ENCODE results near the gene PKDREJ. TPM values are rescaled to one million over a fixed set of nuclear protein-coding genes. Genes with fewer than 3 reads are reported as not detected.

Gene PKDREJ
- total and polyA plus RNA-seq, 2 of the 4 experiments (the other 2 are of a cell fraction), result 0.02 TPM; not detected in 1

DNA sequence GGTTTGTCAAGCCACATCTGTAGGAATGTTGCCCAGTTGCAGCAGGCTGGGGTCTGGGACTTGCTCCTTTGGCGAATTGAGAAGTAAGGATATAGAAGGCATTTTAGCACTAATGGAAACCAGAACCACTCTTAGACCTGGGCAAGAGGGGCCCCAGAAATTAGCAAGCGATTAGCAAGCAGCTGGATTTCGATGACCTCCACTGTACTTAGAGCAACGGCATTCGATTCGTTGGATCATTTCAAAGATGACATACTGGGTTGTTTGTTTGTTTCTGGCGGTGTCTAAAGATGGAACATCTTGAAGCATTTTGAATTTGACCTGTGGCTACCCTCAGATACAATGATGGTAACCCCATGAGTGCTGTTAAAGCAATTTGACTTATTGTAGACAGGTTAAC, 11.9 kb downstream of the PKDREJ start:
- Histone ChIP-seq H3K23ac (ENCODE audit: low read depth, low read length) (0 out of 2 replicates have a peak overlapping the region, but pooled peaks have one; percentile 77), H3K4ac (ENCODE audit: low read depth, low read length) (peak overlapping the region; percentile 72; the same call in 1 of the 2 replicates), H3K79me1 (ENCODE audit: low read depth in 1 of 2, low read length in 2 of 2) (peaks cover 15 to 38% of the 10 kb centered on the region in 2 experiments), H3K4me3 (ENCODE audit: insufficient read depth, low read depth, low read length) (0 out of 2 replicates have a peak overlapping the region, but pooled peaks have one; percentile 1), H3K56ac (ENCODE audit: extremely low read depth, insufficient read depth, low read length) (no peak overlapping the region), H3K27me3 (ENCODE audit: control insufficient read depth, insufficient read depth, low read length) (no peaks in the 10 kb centered on the region), H4K5ac (ENCODE audit: low read depth, low read length) (no peak overlapping the region; the same call in 1 of the 2 replicates), H3K9me1 (ENCODE audit: insufficient read depth, low read length) (peaks cover 23% of the 10 kb centered on the region), H4K8ac (ENCODE audit: low read depth in 2 of 2, low read length in 2 of 2) (peak overlapping the region; percentile 89 to 91; a peak in 2 of 4 replicates), H2AK5ac (ENCODE audit: low read depth, low read length) (peak overlapping the region; percentile 75), H3K4me1 (ENCODE audit: control insufficient read depth, insufficient read depth, low read length) (peaks cover 6% of the 10 kb centered on the region; the same call in 1 of the 2 replicates), H3K9me3 (ENCODE audit: control insufficient read depth, insufficient read depth, low read length) (no peaks in the 10 kb centered on the region), H3K14ac (replicated peaks; ENCODE audit: low read depth, low read length) (no peak overlapping the region), H3K18ac (ENCODE audit: low read depth, low read length) (no peak overlapping the region), H2AK9ac (replicated peaks; ENCODE audit: low read depth, low read length, poor library complexity) (no peak overlapping the region), H3K4me2 (ENCODE audit: low read depth, low read length) (peak overlapping the region; percentile 68), H4K20me1 (ENCODE audit: insufficient read depth, low read length) (no peaks in the 10 kb centered on the region; the same call in 1 of the 2 replicates), H2BK15ac (ENCODE audit: low read depth, low read length) (no peak overlapping the region), H2AFZ (replicated peaks; ENCODE audit: low read length, poor library complexity) (peak overlapping the region; percentile 94), H3K9ac (ENCODE audit: low read depth, low read length) (peak overlapping the region; percentile 75; the same call in 1 of the 2 replicates), H2BK5ac (ENCODE audit: low read depth, low read length, poor library complexity, severe bottlenecking) (no peak overlapping the region), H3K27ac (ENCODE audit: insufficient read depth, low read length) (no peak overlapping the region), H3K36me3 (ENCODE audit: control insufficient read depth, insufficient read depth, low read length) (peaks cover 3% of the 10 kb centered on the region; the same call in 1 of the 2 replicates), H2BK20ac (ENCODE audit: low read depth, low read length) (no peak overlapping the region), H2BK120ac (ENCODE audit: low read depth, low read length) (no peak overlapping the region), H4K91ac (ENCODE audit: insufficient read depth, low read depth, low read length) (no peak overlapping the region)
- no TSS peak for BruUV-seq (replicated peaks)
- intact Hi-C loops (cut with micrococcal nuclease), result no loop called here
- dilution Hi-C loops (cut with HindIII; ENCODE audit: low sequenced_read_pairs, unreplicated experiment), result no loop called here
- WGBS, 2 experiments (ENCODE audit: extremely low coverage in 2 of 2, insufficient read length in 1 of 2), result 93% methylated on average over 2 of the region's 7 CpGs; no CpG with 5 or more reads in 1 of the 2 experiments
- in situ Hi-C loops (cut with MboI; ENCODE audit: low sequenced_read_pairs), result no loop called here
- TF ChIP-seq BHLHE40 (IDR thresholded peaks at IDR 0.05; ENCODE audit: low read depth, low read length) (no peak), FOS (IDR thresholded peaks at IDR 0.05; ENCODE audit: low read depth, low read length) (no peak), RFX5 (IDR thresholded peaks at IDR 0.05; ENCODE audit: low read depth, low read length) (no peak), CEBPB (IDR thresholded peaks at IDR 0.05; ENCODE audit: low read depth, low read length) (no peak), RAD21 (IDR thresholded peaks at IDR 0.05; ENCODE audit: low read length) (no peak), CHD1 (IDR thresholded peaks at IDR 0.05; ENCODE audit: low read depth, low read length) (no peak), NFE2L2 (IDR thresholded peaks at IDR 0.05; ENCODE audit: low read depth, low read length) (no peak), SMC3 (IDR thresholded peaks at IDR 0.05; ENCODE audit: low read depth, low read length) (no peak), RCOR1 (IDR thresholded peaks at IDR 0.05; ENCODE audit: insufficient replicate concordance, low read length) (no peak), MXI1 (IDR thresholded peaks at IDR 0.05; ENCODE audit: borderline replicate concordance, low read depth, low read length) (no peak), MAZ (IDR thresholded peaks at IDR 0.05; ENCODE audit: borderline replicate concordance, low read depth, low read length) (no peak)
- TF ChIP-seq, protein P1, sequence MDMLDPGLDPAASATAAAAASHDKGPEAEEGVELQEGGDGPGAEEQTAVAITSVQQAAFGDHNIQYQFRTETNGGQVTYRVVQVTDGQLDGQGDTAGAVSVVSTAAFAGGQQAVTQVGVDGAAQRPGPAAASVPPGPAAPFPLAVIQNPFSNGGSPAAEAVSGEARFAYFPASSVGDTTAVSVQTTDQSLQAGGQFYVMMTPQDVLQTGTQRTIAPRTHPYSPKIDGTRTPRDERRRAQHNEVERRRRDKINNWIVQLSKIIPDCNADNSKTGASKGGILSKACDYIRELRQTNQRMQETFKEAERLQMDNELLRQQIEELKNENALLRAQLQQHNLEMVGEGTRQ (IDR thresholded peaks at IDR 0.05; ENCODE audit: low read depth, low read length), result no peak
- TF ChIP-seq, protein P2, sequence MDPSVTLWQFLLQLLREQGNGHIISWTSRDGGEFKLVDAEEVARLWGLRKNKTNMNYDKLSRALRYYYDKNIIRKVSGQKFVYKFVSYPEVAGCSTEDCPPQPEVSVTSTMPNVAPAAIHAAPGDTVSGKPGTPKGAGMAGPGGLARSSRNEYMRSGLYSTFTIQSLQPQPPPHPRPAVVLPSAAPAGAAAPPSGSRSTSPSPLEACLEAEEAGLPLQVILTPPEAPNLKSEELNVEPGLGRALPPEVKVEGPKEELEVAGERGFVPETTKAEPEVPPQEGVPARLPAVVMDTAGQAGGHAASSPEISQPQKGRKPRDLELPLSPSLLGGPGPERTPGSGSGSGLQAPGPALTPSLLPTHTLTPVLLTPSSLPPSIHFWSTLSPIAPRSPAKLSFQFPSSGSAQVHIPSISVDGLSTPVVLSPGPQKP (IDR thresholded peaks at IDR 0.05; ENCODE audit: borderline replicate concordance, low read depth, low read length), result no peak
- TF ChIP-seq, protein P3, sequence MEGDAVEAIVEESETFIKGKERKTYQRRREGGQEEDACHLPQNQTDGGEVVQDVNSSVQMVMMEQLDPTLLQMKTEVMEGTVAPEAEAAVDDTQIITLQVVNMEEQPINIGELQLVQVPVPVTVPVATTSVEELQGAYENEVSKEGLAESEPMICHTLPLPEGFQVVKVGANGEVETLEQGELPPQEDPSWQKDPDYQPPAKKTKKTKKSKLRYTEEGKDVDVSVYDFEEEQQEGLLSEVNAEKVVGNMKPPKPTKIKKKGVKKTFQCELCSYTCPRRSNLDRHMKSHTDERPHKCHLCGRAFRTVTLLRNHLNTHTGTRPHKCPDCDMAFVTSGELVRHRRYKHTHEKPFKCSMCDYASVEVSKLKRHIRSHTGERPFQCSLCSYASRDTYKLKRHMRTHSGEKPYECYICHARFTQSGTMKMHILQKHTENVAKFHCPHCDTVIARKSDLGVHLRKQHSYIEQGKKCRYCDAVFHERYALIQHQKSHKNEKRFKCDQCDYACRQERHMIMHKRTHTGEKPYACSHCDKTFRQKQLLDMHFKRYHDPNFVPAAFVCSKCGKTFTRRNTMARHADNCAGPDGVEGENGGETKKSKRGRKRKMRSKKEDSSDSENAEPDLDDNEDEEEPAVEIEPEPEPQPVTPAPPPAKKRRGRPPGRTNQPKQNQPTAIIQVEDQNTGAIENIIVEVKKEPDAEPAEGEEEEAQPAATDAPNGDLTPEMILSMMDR (conservative IDR thresholded peaks at IDR 0.05; ENCODE audit: low read depth, low read length), result no peak
- ATAC-seq (ENCODE audit: low read depth) (no peak), DNase-seq (no peak)
- POLR2A ChIA-PET (ENCODE audit: unreplicated experiment), result no interaction called here
- CTCF ChIA-PET, result no interaction called here
